ENCODE measurements around the gene RAET1G.
"Not testable (repeated sequence)": the region's sequence is repeated elsewhere in the genome, so short reads cannot be mapped to it uniquely, and the experiment has no call there.

Gene RAET1G

DNA sequence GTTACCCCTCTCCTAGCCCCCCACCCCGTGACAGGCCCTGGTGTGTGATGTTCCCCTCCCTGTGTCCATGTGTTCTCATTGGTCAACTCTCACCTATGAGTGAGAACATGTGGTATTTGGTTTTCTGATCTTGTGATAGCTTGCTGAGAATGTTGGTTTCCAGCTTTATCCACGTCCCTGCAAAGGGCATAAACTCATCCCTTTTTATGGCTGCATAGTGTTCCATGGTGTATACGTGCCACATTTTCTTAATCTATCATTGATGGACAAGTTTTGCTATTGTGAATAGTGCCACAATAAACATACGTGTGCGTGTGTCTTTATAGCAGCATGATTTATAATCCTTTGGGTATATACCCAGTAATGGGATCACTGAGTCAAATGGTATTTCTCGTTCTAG lies 31.1 kb downstream of the RAET1G start:
- not testable (repeated sequence) for FAIRE-seq

DNA sequence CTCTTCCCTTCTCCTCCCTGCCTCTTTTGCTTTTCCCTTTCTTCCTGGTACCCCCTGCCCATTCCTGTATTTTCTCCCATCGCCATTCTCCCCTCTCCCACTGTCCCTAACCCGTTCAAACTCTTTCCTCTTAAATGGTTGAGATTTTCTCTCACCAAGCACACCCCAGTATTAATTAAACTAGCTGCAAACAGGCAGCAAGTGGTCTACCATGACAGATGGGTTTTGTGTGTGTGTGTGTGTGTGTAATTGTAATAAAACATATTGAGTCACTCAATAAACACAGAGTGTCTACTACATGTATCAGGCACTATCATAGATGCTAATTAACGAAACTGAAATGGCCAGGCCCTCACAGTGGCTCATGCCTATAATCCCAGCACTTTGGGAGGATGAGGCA lies 31.7 kb downstream of the RAET1G start:
- FAIRE-seq: no peak

DNA sequence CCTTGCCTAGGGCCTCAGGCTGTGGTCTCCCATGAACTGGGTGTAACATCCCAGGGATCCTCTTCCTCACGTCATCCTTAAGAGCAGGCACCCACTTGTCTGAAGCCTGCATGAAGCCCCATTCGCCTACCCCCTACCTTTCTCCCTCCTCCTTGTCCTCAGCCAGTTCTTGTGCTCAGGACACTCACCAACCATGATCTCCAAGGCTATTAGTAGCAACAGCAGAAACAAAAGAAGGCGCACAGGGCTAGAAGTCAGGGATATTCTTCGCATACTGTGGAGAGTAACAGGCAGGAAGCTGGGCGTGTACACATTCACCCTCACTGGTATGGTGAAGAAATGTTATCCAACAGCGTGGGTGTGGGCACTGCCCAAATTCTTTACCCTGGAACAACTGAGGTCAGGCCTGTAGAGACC lies 32.3 kb downstream of the RAET1G start:
- no peak for FAIRE-seq

DNA sequence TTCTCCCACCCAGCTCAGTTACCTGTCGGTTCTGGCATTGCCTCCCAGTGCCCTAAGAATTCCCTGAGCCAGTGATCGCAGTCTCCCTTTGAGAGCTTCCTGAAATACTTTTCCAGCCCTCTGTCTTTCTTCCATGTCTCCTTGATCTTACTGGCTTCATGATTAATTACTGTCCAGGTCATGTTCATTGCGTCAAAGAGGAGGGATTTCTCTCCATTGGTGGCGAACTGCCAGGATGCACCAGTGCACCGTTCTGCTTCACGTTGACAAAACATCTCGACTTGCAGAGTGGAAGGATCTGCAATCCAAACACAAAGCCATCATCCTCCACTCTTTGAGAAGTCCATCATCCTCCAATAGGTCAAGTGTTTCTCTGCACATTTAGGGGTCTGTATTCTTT lies 33.6 kb downstream of the RAET1G start:
- FAIRE-seq: no peak

DNA sequence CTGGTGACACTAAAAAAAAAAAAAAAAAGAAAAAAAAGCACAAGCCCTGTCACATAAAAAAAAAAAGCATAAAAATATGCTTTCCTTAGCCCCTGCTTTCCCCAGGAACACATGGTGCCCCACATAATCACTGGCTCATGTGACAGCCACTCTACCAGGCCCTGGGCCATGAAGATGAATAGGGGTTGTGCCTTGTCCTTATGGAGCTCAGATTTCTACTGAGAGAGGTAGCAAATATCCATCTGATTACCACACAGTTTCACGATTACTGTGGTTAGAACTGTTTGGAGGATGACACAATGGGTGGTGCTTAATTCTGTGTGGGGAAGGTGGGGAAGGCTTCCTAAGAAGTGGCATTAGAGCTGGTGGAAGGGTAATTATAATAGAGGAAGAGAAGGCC lies 34.3 kb downstream of the RAET1G start:
- no peak for FAIRE-seq

DNA sequence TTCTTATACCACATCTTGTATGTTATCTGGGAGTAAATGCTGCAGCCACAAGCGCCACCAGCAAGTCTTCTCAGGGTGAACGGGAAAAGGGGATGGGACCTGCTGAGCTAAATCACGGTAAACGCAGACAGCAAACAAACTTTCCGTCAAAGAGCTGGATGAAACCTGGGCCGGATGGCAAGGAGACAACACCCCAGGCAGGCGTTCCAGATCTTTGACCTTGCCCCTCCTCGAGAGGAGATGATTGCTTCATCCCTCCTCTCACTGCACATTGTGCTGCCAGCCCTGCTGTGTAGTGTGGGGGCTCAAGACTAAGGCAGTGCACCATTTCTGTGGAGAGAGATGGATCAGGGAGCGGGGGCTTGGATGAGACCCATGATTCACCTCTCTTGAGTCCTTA lies 34.8 kb downstream of the RAET1G start:
- no peak for FAIRE-seq

- FAIRE-seq: no peak
Observed at GRCh38 chr6:149887343-149887742, 35.6 kb downstream of the RAET1G start.

- FAIRE-seq: no peak
Observed at GRCh38 chr6:149885888-149886287, 37.0 kb downstream of the RAET1G start.

DNA sequence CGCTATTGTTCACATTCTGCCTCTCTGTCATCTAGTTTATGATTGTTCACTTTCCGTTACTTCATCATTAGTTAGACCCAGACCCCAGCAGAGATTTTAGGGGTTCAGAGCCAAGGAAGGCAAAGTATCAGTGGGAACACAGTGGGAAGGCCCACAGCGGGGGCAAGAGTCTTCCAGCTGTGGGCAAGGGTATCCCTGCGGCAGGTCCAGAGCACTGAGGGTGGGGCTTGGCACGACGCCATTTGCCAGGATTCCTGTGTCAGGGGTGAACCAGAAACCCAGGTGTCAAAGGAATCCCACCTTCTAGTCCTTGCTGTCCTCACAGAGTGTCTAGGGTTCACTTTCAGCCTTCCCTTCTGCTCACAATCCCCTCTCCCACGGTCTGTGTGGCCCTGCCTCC lies 38.3 kb downstream of the RAET1G start:
- no peak for FAIRE-seq

- no peak for FAIRE-seq
Observed at GRCh38 chr6:149884215-149884614, 38.7 kb downstream of the RAET1G start.

DNA sequence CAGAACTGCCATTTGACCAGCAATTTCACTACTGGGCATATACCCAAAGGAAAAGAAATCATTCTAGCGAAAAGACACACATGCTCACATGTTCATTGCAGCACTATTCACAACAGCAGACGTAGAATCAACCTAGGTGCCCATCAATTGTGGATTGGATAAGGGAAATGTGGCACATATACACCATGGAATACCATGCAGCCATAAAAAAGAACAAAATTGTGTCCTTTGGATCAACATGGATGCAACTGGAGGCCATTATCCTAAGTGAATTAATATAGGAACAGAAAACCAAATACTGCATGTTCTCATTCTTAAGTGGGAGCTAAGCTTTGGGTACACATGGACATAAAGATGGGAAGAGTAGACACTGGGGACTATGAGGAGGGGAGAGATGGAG lies 41.1 kb downstream of the RAET1G start:
- FAIRE-seq: no peak

DNA sequence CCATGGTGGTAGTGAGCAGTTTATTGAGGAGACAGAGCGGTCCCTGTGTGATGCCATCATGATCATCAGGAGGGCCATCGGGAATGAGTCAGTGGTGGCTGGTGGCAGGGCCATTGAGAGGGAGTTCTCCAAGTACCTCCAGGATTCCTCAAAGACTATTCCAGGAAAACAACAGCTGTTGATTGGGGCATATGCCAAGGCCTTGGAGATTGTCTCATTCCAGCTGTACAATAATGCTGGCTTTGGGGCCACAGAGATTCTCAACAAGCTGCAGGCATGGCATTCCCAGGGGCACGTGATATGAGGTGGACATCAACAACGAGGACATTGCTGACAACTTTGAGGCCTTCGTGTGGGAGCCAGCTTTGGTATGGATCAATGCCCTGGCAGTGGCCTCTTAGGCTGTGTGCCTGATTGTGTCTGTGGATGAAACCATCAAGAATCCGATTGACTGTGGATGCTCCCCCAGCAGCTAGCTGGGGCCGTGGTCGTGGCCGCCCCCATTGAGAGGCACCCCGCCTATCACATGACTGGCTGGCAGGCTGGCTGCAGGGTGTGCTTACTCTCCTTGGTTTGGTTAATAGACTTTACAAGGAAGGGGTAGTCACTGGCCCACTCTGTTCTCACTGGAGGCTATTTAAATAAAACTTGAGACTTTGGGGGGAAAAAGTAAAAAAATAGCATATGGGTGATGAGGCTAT lies 41.7 kb downstream of the RAET1G start:
- no peak for FAIRE-seq

GRCh38 chr6:149877659-149878058 lies 45.3 kb downstream of the RAET1G start:
- no peak for FAIRE-seq

- no peak for FAIRE-seq
Observed at GRCh38 chr6:149876241-149876933, 46.5 kb downstream of the RAET1G start.

- no peak for FAIRE-seq
Observed at GRCh38 chr6:149872233-149872632, 50.7 kb downstream of the RAET1G start.

DNA sequence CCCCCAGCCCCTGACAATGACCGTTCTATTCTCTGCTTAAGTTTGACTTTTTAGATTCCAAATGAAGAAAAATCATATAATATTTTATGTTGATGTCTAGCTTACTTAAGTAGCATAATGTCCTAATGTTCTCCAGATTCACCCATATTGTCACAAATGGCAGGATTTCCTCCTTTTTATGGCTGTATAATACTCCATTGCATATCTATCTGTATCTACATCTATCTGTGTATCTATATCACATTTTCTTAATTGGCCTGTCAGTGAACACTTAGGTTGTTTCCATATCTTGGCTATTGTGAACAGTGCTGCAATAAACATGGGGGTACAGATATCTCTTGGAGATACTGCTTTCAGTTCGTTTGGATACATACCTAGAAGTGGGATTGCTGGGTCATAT lies 51.7 kb downstream of the RAET1G start:
- FAIRE-seq: no peak

DNA sequence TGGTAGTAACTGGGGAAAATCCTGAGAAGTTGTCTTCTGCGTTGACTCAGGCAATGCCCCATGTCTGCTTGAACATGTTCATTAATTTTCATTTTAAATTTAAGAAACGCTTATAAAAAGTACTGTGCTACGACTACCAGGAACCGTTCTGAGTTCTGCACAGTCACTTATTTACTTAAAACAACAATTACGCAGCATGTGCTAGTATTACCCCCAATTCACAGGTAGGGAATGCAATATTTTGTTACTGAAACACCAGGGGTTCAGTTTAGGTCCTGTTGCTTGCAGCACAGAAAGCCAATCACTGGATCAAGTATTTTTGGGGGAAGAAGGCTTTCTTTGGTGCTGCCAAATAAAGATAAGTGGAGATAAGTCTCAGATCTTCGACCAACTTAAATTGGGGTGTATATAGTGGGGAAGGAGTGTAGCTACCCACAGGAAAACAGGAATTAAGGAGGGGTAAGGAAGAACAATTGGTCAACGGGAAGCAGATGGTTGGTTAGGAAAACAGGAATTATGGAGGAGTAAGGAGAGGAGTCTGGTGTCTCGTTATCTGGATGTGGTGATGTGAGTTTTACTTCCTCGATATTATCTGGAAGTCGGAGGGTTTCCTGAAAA lies 53.5 kb downstream of the RAET1G start:
- FAIRE-seq: no peak

DNA sequence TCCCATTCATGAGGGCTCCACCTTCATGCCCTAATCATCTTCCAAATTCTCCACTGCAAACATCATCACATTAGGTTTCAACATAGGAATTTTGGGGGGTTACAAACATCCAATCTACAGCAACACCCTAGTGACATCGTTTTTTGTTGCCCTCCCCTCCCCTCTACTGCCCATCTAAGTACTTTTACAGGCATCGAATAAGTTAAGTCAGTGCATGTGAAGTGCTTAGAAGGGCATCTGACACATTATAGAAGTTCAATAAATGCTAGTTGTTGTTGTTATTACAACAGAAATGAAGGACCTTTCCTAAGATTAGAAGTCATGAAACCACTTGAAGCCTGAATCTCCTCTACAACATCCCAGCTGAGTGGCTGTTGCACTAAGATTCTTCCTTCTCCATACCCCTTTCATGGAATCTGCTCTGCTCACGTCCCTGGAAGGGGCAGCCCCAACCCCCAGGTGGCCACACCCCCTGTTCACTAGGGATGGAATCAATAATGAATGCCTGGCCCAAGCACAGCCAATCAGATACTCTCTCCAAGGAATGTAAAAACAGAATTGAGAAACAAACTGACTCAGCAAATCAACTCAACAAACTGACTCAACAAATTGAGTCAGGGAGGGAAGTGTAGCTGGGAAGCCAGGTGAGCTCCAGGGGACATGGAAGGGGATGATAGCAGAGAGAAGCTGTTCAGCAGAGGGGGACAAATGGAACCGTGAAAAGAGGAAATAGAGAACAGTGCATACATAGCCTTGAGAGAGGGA lies 54.9 kb downstream of the RAET1G start:
- no peak for FAIRE-seq
